Thymus (tissue), 11 donors: ENCODE data around the gene FOXK1. TPM values are rescaled to one million over a fixed set of nuclear protein-coding genes. Genes with fewer than 3 reads are reported as not detected.

ENCODE experiments used
- DNase-seq, 9 donors: peaks; one replicate each; pipeline ENCODE4 v3.0.0-alpha.2; 2013; ENCODE audit warnings: low spot score in 9 of 9, low read depth in 6 of 9, missing footprints in 1 of 9
- H3K27ac ChIP-seq, 2 donors: one replicate each; pipeline ENCODE4 v1.5.1; 2013; ENCODE audit warnings: control low read depth in 1 of 2, low read depth in 1 of 2, low read length in 1 of 2, mild to moderate bottlenecking in 1 of 2, moderate library complexity in 1 of 2
- H3K27me3 ChIP-seq, 2 donors: one replicate each; pipeline ENCODE4 v1.5.1; 2013; ENCODE audit warnings: low read length in 1 of 2; ENCODE audit not compliant: control insufficient read depth in 2 of 2, insufficient read depth in 1 of 2
- H3K36me3 ChIP-seq, 2 donors: one replicate each; pipeline ENCODE4 v1.5.1; 2013; ENCODE audit warnings: low read length in 1 of 2, mild to moderate bottlenecking in 1 of 2, moderate library complexity in 1 of 2; ENCODE audit not compliant: control insufficient read depth in 2 of 2, insufficient read depth in 2 of 2
- H3K4me1 ChIP-seq, 2 donors: one replicate each; pipeline ENCODE4 v1.5.1; 2013; ENCODE audit warnings: low read length in 2 of 2; ENCODE audit not compliant: control insufficient read depth in 2 of 2, insufficient read depth in 2 of 2
- H3K4me3 ChIP-seq, 2 donors: one replicate each; pipeline ENCODE4 v1.5.1; 2013; ENCODE audit warnings: low read length in 2 of 2, control low read depth in 1 of 2, mild to moderate bottlenecking in 1 of 2
- H3K9me3 ChIP-seq, 2 donors: one replicate each; pipeline ENCODE4 v1.5.1; 2013; ENCODE audit warnings: low read length in 1 of 2, mild to moderate bottlenecking in 1 of 2; ENCODE audit not compliant: control insufficient read depth in 2 of 2, insufficient read depth in 1 of 2
- WGBS: extraction: QIAGEN DNeasy Blood & Tissue Kit; methylation state at CpG from one replicate; pipeline ENCODE4 v1.1.7; 2013; 5-methylcytosine and 5-hydroxymethylcytosine counted together
- polyA plus RNA-seq: library from polyadenylated mRNA; stranded (reverse); fragments of 200-250 nt; gene quantifications from one replicate; pipeline ENCODE4 v1.2.3, GENCODE V29; 2013
- total RNA-seq: library from RNA; stranded (reverse); fragments of 120-200 nt; gene quantifications from one replicate; pipeline ENCODE4 v1.2.4, GENCODE V29; 2013
- donor health status: healthy.

The FOXK1 gene
- total and polyA plus RNA-seq, 2 donors, result 6.4 to 7.6 TPM

DNA sequence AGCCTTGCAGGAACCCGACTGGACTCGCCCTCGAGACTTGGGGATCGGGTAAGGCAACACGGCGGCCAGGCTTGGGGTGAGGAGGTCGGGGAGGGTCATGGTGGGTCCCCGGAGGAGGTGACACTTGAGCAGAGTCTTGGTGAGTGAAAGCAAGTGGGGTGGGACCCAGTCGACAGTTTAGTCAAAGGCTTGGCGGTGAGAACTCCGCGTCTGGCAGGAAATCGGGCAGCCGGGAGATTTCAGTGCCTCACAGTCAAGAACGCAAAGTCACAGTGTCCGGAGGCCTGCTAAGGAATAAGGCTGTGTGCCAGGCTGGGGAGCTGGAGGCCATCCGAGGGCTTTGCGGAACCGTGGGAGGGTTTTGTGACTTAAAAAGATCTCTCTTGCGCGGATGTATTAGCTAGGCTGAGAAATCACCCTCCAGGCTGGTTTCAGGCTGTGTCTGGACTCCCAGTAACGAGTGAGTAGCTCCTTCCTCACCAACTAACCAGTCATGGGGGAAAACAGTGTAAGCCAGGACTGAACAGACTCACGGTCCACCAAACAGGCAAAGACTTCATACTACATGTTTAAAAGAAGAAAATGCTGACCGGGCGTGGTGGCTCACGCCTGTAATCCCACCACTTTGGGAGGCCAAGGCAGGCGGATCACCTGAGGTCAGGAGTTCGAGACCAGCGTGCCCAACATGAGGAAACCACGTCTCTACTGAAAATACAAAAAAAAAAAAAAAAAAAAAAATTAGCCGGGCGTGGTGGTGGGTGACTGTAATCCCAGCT lies 93.9 kb downstream of the FOXK1 start:
- peak overlapping the region; percentile 89 to 95 for H3K27ac ChIP-seq
- H3K9me3 ChIP-seq, result no peaks in the 10 kb centered on the region
- no peaks in the 10 kb centered on the region for H3K27me3 ChIP-seq
- peaks cover 4 to 8% of the 10 kb centered on the region in 2 donors for H3K36me3 ChIP-seq
- peak overlapping the region; percentile 65 to 98 for H3K4me3 ChIP-seq
- WGBS, result 24% methylated on average over 32 of the region's 32 CpGs
- H3K4me1 ChIP-seq, result peaks cover 13 to 19% of the 10 kb centered on the region in 2 donors
- peak in 3 of 9 donors; percentile 37 to 66 (median 43) for DNase-seq

DNA sequence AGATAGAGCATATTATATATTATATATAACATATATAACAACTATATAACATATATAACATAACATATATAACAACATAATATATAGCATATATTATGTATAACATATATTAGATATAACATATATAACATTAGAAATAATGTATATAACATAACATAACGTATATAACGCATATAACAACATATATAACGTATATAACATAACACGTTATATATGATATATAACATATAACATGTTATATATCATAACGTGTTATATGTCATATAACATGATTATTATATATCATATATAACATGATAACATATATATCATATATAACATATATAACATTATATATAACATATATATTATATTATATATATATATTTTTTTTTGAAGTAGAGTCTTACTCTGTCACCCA lies 97.0 kb downstream of the FOXK1 start:
- Histone ChIP-seq H3K4me1 (peaks cover 13 to 19% of the 10 kb centered on the region in 2 donors), H3K27ac (no peak overlapping the region), H3K9me3 (no peaks in the 10 kb centered on the region), H3K4me3 (no peak overlapping the region), H3K36me3 (peaks cover 28 to 38% of the 10 kb centered on the region in 2 donors), H3K27me3 (no peaks in the 10 kb centered on the region)
- 98% methylated on average over 5 of the region's 5 CpGs for WGBS
- no peak for DNase-seq

DNA sequence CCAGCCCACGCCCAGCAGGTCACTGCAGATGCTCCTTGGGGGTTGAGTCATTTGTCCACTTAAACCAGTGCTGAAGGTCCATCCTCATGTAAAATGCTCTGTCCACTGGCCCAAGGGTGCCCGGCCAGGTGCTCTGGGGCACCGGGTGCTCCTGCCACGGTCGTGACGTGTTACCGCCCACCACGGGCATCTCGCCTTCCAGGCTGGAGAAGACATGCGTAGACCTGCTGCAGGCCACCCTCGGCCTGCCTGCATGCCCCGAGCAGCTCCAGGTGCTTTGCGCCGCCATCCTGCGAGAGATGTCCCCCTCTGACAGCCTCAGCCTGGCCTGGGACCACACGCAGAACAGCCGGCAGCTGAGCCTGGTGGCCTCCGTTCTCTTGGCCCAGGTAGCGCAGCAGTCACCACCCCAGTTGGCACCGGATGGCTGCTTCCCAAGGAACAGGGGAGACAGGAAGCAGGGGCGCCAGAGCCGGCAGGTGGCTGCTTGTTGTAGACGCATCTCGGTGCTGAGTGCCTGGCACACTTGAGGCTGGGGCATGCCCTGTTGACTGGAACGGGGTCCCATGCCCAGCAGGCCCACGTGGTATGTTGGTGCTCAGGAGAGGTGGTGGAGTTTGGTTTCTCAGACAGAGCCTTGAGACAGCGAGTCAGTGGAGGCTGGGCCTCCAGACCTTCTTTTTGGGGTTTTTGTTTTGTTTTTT lies 99.4 kb downstream of the FOXK1 start:
- WGBS, result 98% methylated on average over 27 of the region's 27 CpGs
- Histone ChIP-seq H3K4me1 (peaks cover 4 to 5% of the 10 kb centered on the region in 2 donors), H3K9me3 (no peaks in the 10 kb centered on the region), H3K36me3 (peaks cover 48 to 61% of the 10 kb centered on the region in 2 donors), H3K27me3 (no peaks in the 10 kb centered on the region), H3K4me3 (no peak overlapping the region), H3K27ac (no peak overlapping the region)
- no peak for DNase-seq

DNA sequence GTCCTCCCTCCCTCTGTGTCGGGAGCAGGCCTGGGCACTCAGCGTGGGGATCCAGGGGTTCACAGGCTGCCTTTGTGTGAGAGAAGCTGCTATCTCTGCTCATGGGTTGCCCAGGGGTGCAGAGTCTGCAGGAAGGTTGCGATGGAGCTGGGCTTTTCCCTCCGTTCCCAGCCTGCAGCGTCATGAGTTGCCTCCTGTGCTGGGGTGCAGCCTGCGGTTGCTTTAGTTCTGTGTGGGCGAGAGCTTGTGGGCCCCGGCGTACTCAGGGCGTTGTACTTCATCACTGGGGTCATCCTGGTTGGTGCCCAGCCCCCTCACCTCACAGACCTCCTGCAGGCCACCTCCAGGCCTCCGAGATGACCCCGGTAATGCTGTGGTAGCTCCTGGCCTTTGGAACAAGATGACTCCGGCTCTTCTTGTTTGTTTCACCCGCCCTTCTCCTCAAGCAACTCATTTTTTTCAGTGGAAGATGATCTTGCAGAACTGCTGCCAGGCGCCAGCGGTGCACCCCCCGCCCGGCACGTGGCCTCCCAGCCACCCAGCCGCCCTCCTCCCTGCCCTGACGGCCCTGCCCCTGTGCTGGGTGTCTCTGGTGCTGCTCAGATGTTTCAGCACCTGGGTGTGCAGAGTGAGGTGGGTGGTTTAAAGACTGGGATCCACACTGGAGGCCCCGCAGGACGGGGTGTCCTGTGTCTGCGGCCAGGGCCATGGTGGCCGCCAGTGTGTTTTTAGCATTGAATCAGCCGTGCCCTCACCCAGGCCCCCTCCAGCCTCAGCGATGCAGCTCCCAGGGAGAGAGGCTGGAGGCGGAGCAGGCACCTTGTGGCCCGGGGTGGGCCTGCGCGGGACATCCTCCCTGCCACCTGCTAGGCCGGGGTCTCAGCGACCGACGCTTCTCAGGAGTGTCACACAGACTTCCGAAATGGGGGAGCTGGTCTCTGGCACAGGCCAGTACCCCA lies 100.5 kb downstream of the FOXK1 start:
- no peak for DNase-seq
- WGBS, result 98% methylated on average over 36 of the region's 36 CpGs
- H3K36me3 ChIP-seq, result peaks cover 58 to 71% of the 10 kb centered on the region in 2 donors

DNA sequence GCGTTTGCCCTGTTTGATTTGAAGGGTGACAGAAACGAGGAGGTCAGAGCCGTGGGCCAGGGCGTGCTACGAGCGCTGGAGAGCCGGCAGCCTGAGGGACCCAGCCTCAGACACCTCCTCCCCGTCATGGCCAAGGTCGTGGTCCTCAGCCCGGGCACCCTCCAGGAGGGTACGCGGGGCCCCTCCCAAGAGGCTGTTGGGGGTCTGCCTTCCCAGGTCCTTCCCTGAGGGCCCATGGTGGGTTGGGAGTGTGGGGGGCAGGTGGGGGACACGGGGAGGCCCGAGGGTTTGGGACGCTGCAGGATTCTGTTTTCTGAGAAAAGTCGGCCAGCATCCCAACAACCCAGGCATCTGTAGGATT lies 101.2 kb downstream of the FOXK1 start:
- Histone ChIP-seq H3K36me3 (peaks cover 65 to 77% of the 10 kb centered on the region in 2 donors), H3K27me3 (no peaks in the 10 kb centered on the region), H3K9me3 (no peaks in the 10 kb centered on the region), H3K27ac (no peak overlapping the region), H3K4me3 (no peak overlapping the region), H3K4me1 (no peaks in the 10 kb centered on the region)
- no peak for DNase-seq
- 98% methylated on average over 16 of the region's 16 CpGs for WGBS

More for the DNA sequence above, 100.5 kb downstream of the FOXK1 start:
- no peak overlapping the region for H3K27ac ChIP-seq
- H3K4me1 ChIP-seq, result no peaks in the 10 kb centered on the region
- H3K27me3 ChIP-seq, result no peaks in the 10 kb centered on the region
- H3K9me3 ChIP-seq, result no peaks in the 10 kb centered on the region
- no peak overlapping the region for H3K4me3 ChIP-seq

DNA sequence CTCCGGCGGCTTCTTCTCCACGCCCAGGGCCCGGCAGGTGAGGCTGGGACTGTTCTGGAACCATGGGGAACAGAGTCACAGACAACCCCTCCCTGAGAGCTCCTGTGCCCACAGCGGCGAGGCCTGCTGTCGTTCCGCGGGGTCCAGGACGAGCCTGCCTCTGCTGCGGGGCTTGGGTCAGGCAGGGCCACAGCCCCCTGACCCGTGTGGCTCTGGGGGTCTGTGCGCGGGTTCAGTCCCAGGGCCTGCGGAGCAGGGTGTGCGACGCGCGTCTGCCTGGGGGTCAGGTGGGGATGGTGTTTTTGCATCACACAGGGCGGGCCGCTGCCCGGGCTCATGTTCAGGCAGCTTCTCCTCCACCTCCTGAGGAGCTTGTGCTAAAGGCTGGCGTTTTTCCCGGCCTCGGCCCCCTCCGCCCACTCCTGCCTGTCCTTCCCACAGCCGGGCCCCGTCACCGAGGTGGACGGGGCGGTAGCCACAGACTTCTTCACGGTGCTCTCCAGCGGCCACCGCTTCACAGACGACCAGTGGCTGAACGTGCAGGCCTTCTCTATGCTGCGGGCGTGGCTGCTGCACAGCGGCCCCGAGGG lies 101.8 kb downstream of the FOXK1 start:
- 96% methylated on average over 40 of the region's 40 CpGs for WGBS
- Histone ChIP-seq H3K27me3 (no peaks in the 10 kb centered on the region), H3K4me1 (no peaks in the 10 kb centered on the region), H3K4me3 (no peak overlapping the region), H3K27ac (no peak overlapping the region), H3K9me3 (no peaks in the 10 kb centered on the region), H3K36me3 (peaks cover 71 to 83% of the 10 kb centered on the region in 2 donors)
- DNase-seq, result no peak

DNA sequence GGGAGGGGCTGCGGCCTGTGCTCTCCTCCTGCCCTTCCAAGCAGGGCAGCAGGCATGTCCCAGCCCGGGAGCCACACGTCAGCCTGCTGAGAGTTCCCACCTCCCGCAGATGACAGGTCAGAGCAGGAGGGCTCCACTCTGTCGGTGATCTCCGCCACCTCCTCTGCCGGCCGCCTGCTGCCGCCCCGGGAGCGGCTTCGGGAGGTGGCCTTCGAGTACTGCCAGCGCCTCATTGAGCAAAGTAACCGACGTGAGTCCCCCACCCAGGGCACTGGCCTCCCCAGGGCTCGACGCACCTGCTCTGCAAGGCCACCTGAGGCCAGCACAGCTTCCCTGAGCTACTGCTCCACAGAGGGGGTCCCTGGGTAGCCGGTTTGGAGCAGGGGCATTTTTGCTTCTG lies 102.7 kb downstream of the FOXK1 start:
- Histone ChIP-seq H3K4me3 (no peak overlapping the region), H3K4me1 (no peaks in the 10 kb centered on the region), H3K27ac (no peak overlapping the region), H3K9me3 (no peaks in the 10 kb centered on the region), H3K27me3 (no peaks in the 10 kb centered on the region), H3K36me3 (peaks cover 74 to 93% of the 10 kb centered on the region in 2 donors)
- DNase-seq, result no peak
- WGBS, result 97% methylated on average over 19 of the region's 19 CpGs

DNA sequence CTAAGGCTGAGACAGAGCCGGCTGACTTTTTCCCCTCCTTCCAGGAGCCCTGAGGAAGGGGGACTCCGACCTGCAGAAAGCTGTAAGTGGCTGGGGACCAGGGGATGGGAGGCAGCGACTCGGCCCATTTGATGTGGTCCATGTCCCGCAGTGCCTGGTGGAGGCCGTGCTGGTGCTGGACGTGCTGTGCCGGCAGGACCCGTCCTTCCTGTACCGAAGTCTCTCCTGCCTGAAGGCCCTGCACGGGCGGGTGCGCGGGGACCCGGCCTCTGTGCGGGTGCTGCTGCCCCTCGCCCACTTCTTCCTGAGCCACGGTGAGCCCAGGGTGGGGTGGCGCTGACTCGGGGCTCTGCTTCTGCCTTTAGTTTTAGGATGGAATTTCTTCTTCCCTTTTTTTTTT lies 103.3 kb downstream of the FOXK1 start:
- H3K9me3 ChIP-seq, result no peaks in the 10 kb centered on the region
- no peaks in the 10 kb centered on the region for H3K4me1 ChIP-seq
- H3K4me3 ChIP-seq, result no peak overlapping the region
- H3K27ac ChIP-seq, result no peak overlapping the region
- WGBS, result 98% methylated on average over 20 of the region's 20 CpGs
- no peaks in the 10 kb centered on the region for H3K27me3 ChIP-seq
- H3K36me3 ChIP-seq, result peaks cover 74 to 98% of the 10 kb centered on the region in 2 donors
- DNase-seq, result no peak
